Parathyroid adenoma (tissue), 2 donors: ENCODE data around the gene WDR43.

ENCODE experiments used
- H2AFZ ChIP-seq: fragments of 300-600 bp; sonication (generic); one replicate; pipeline ENCODE4 v1.7.0; 2017; ENCODE audit warnings: antibody characterized with exemption, mild to moderate bottlenecking
- H3K27ac ChIP-seq: fragments of 300-600 bp; sonication (generic); one replicate; pipeline ENCODE4 v1.7.0; 2017
- H3K27me3 ChIP-seq: fragments of 300-600 bp; sonication (generic); one replicate; pipeline ENCODE4 v1.7.0; 2017; ENCODE audit warnings: low read length; ENCODE audit not compliant: control insufficient read depth, insufficient read depth
- H3K36me3 ChIP-seq: fragments of 300-600 bp; sonication (generic); one replicate; pipeline ENCODE4 v1.7.0; 2017; ENCODE audit warnings: low read length; ENCODE audit not compliant: control insufficient read depth, insufficient read depth
- H3K4me1 ChIP-seq: fragments of 300-600 bp; sonication (generic); one replicate; pipeline ENCODE4 v1.7.0; 2017; ENCODE audit warnings: control low read depth
- H3K4me2 ChIP-seq: fragments of 300-600 bp; sonication (generic); one replicate; pipeline ENCODE4 v1.7.0; 2017; ENCODE audit warnings: low read length
- H3K4me3 ChIP-seq: fragments of 300-600 bp; sonication (generic); one replicate; pipeline ENCODE4 v1.7.0; 2017; ENCODE audit warnings: low read depth, low read length
- H3K79me2 ChIP-seq: fragments of 300-600 bp; sonication (generic); one replicate; pipeline ENCODE4 v1.7.0; 2017; ENCODE audit warnings: control low read depth
- H3K9ac ChIP-seq: fragments of 300-600 bp; sonication (generic); one replicate; pipeline ENCODE4 v1.7.0; 2017; ENCODE audit warnings: mild to moderate bottlenecking
- H3K9me3 ChIP-seq: fragments of 300-600 bp; sonication (generic); one replicate; pipeline ENCODE4 v1.7.0; 2017; ENCODE audit warnings: low read length; ENCODE audit not compliant: control insufficient read depth
- CTCF ChIP-seq: fragments of 300-600 bp; sonication (generic); IDR thresholded peaks from one replicate; pipeline ENCODE4 v1.7.0; 2017; ENCODE audit warnings: antibody characterized with exemption, mild to moderate bottlenecking
- donor health status: primary hyperparathyroidism.

The WDR43 gene

GRCh38 chr2:28934769-28935168, 40.3 kb downstream of the WDR43 start:
- H3K4me3 ChIP-seq = no peak overlapping the region
- H3K4me2 ChIP-seq = no peak overlapping the region
- no peak overlapping the region for H3K9ac ChIP-seq
- no peaks in the 10 kb centered on the region for H3K36me3 ChIP-seq
- H3K79me2 ChIP-seq = no peaks in the 10 kb centered on the region
- H3K27ac ChIP-seq = no peak overlapping the region
- no peaks in the 10 kb centered on the region for H3K9me3 ChIP-seq
- H3K27me3 ChIP-seq = no peaks in the 10 kb centered on the region
- no peak overlapping the region for H2AFZ ChIP-seq
- no peak for TF ChIP-seq CTCF
- no peaks in the 10 kb centered on the region for H3K4me1 ChIP-seq

DNA sequence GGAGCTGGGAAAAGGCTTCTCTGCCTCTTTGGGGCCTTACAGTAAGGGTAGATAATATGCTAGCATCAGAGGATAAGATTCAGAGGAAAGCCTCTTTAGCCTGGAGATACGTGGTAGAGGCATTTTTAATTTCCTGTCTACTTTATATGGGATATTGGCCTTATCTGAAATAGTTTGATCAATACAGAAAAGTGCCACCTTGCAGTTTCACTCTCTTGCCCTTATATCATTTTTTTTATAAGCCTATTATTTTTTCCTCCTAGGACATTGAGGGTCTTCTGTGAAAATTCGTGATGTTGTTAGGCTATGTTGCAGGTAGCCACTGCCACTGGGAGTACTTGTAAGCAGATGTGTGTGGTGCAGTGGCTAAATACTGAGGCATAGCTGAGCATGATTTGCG, 46.5 kb downstream of the WDR43 start:
- Histone ChIP-seq H3K27me3 (no peaks in the 10 kb centered on the region), H3K27ac (no peak overlapping the region), H3K4me3 (no peak overlapping the region), H3K4me2 (no peak overlapping the region), H3K79me2 (no peaks in the 10 kb centered on the region), H3K9me3 (no peaks in the 10 kb centered on the region), H3K36me3 (no peaks in the 10 kb centered on the region), H2AFZ (no peak overlapping the region), H3K9ac (no peak overlapping the region), H3K4me1 (no peaks in the 10 kb centered on the region)
- no peak for TF ChIP-seq CTCF

- Histone ChIP-seq H3K9ac (no peak overlapping the region), H3K27ac (no peak overlapping the region), H3K79me2 (no peaks in the 10 kb centered on the region), H3K36me3 (no peaks in the 10 kb centered on the region), H3K4me1 (no peaks in the 10 kb centered on the region), H2AFZ (no peak overlapping the region), H3K27me3 (no peaks in the 10 kb centered on the region), H3K4me3 (no peak overlapping the region), H3K4me2 (no peak overlapping the region), H3K9me3 (no peaks in the 10 kb centered on the region)
- TF ChIP-seq CTCF = no peak
These were observed 50.2 kb downstream of the WDR43 start for GRCh38 chr2:28944535-28945248.

DNA sequence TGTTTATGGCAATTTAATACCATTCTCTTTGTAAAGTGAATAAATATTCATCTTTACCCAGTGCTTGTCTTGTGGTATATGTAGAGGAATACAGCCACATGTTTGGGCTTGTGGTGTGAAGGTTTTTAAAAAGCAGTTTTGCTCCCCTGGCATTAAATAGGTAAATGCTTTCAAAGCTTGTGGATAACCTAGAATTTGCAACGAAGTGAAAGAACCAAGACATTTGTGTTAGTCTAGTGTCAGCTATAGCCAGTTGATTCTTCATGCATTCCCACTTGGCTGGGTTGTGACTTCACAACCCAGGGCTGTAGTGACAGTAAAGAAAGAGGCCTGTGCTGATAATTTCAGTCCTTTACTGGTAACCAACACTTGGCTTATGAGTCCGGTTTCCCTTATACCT, 53.7 kb downstream of the WDR43 start:
- Histone ChIP-seq H3K79me2 (no peaks in the 10 kb centered on the region), H3K36me3 (no peaks in the 10 kb centered on the region), H3K27me3 (no peaks in the 10 kb centered on the region), H3K4me2 (no peak overlapping the region), H3K4me1 (no peaks in the 10 kb centered on the region), H2AFZ (no peak overlapping the region), H3K9me3 (no peaks in the 10 kb centered on the region), H3K9ac (no peak overlapping the region), H3K4me3 (no peak overlapping the region), H3K27ac (no peak overlapping the region)
- TF ChIP-seq CTCF = no peak

- Histone ChIP-seq H3K9ac (no peak overlapping the region), H3K79me2 (no peaks in the 10 kb centered on the region), H3K27ac (no peak overlapping the region), H3K4me2 (no peak overlapping the region), H3K4me3 (no peak overlapping the region), H3K4me1 (no peaks in the 10 kb centered on the region), H3K27me3 (no peaks in the 10 kb centered on the region), H3K9me3 (no peaks in the 10 kb centered on the region), H3K36me3 (no peaks in the 10 kb centered on the region), H2AFZ (no peak overlapping the region)
- no peak for TF ChIP-seq CTCF
These were observed 54.7 kb downstream of the WDR43 start for GRCh38 chr2:28949190-28949589.
